COR-L47 (cell line): ENCODE measurements around the gene PDILT.
"Not testable (repeated sequence)": the region's sequence is repeated elsewhere in the genome, so short reads cannot be mapped to it uniquely, and the experiment has no call there.

Experiments
- DNase-seq: peaks from one replicate; lab custom pipeline; 2025; lab: John Stamatoyannopoulos, UW

PDILT gene

DNA sequence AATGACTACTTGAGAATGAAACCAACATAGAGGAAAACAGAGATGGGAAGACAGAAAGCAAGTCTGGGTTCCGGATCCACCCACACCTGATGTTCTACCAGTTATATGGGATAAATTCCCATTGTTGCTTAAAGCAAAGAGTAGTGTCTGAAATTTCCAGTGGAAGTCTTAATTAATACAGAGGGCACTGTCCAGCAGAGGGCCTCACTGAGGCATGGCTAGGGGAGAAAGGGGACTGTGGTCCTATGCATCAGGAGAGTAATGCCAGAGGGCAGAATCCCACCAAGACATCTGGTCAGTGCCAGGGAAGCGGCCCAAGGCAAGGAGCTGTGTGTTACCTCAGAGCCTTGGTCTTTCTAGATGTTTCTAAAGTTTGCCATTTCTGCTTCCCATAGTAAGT lies 44.5 kb downstream of the PDILT start:
- no peak for DNase-seq

DNA sequence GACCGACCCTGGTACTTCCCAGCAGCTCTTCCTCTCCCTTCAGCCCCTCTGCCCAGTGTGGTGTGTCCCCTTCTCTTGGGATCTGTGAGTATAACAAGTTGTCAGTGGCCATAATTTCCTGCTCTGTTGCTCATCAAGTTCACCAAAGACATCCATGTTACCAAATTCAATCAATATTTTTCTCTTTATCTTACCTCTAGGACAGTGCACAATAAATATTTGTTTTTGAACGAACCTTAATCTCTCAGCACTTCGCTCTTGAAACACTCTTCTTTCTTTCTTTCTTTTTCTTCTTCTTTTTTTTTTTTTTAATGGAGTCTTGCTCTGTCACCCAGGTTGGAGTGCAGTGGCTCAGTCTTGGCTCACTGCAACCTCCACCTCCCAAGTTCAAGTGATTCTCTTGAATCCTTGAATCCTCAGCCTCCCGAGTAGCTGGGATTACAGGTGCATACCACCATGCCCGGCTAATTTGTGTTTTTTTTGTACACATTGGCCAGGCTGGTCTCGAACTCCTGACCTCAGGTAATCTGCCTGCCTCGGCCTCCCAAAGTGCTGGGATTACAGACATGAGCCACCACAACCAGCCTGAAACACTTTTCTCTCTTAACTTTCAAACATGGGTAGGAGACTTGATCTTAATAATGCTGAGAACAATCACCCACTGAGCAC lies 49.3 kb downstream of the PDILT start:
- no peak for DNase-seq

DNA sequence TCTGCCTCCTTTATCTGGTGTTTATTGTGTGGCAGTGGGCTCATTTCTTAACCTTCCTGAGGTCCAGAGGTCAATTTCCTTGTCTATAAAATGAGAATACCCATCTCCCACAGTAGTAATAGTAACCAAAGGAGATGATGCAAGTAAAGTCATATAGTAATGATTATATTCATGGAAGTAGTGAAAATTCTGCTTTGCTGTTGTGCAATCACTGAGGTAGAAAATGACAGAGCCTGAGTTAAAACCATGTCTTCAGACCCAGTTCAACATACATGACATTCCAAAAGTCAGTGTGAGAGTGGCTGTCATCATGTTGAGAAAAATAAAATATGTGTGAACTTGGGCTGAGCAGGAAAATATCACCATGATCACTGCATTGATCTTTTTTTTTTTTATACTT lies 51.2 kb downstream of the PDILT start:
- no peak for DNase-seq

DNA sequence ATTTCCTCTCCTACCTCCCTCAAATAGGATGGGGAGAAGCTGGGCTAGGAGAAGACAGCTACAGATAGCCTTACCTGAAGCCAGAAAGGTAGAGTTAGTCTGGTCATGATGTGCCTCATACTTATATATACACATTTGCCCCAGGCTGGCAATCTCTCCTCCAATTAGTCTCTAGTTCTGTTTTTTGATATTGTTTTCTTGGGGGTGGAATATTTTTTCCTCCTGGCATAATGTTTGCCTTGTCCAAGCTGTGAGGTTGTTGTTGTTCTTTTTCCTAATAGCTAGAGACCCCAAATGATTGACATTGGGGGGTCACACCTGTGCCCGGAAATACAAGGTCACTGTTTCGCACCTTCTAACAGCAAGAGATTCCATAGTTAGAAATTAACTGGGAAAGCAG lies 51.9 kb downstream of the PDILT start, which contains the start of gene UMOD:
UMOD (minus strand) TSS at position 101 of the 400 bp plus-strand sequence. CDS start 1,978 bp downstream, outside the sequence.
- DNase-seq: no peak

DNA sequence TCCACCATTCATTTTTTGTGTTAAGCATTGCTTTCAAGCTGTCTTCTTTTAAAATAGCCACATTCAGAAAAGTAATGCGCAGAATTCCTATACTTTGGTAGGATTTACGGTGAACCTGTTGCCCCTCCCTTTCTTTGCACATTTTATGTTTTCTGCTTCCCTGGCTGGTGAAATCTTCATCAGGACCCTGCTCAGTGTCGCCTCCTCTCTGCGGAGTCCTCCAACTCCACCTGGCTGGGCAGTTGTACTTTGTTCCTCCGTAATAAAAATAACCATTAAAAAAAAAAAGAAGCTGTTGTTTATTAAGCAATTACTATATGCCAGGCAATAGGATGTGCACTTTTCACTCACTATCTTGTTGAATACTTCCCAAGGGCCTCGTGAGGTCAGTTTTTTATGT lies 54.9 kb downstream of the PDILT start:
- no peak for DNase-seq

DNA sequence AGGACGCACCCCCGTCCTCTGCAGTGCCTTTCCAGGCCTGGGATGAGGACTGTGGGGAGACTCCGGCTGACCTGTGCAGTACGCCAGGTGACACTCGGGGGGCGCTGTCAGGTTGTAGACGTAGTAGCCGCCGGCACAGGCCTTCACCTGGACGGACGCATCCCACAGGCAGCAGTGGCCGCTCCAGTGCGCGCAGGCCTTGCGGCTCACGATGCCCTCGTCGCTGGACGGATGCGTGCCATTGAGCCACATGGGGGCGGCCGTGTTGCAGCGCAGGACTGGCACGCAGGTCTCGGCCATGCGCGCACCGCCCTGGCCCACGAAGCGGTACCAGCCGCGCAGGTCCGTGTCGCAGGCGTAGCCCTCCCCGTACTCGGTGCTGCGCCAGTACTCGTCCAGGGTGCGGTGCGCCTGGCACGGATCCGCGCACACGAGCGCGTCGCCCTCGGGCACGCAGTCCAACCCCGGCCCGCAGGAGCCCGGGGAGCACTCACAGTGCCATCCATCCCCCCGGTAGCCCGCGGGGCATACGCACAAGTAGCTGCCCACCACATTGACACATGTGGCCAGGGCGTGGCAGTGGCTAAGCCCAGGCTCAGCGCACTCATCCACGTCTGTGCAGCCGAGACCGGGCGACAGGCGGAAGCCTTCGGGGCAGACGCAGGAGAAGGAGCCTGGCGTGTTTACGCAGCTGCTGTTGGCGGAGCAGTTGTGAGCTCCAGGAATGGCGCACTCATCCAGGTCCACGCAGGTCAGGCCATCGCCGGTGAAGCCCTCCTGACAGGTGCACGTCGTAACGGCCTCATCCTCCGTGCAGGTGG lies 56.0 kb downstream of the PDILT start:
- DNase-seq: no peak

DNA sequence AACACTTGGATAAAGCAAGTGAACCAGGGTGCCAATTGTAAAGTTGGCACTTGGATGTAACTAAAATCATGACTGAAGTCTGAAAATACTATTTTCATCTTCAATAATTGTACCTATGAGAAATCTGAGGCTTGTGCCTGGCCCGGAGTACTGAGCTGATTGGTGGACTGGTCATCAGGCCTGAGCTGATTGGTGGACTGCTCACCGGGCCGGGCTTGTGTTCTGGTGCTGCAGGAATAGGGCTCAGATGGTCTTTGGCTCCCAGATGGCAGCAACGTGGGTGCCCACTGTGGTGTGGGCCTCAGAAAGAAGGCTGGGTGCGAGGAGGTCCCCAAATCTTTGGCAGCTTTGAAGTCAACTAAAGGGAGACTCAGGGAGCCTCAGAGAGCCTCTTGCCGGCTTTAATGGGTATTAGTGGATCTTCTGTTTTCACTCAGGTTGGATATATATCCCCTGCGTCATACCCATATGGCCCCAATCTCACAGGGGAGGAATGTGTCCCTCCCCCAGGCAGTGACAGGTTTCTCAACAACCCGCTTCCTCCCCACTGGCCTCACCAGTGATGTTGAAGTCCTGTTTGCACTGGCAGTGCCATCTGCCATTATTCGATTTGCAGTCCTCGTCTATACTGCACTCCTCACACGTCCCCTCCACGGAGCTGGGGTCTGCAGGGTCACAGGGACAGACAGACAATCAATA lies 56.7 kb downstream of the PDILT start:
- no peak for DNase-seq

DNA sequence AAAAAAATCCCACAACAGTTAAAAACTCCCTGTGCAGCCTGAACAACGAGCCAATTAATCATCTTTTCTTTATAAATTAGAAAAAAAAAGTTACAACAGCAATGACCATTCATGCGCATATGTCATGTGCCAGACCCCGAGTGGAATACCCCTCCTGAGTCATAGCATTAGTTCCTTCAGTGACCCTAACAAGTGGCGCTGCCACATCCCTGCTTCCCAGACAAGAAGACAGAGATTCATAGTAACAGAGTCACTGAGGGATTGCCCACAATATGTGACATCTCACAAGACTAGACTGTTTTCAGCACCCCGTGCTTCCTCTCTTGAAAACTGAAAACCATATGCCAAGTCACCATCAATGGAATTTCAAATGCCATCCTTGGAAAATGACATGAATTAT lies 59.9 kb downstream of the PDILT start:
- no peak for DNase-seq

DNA sequence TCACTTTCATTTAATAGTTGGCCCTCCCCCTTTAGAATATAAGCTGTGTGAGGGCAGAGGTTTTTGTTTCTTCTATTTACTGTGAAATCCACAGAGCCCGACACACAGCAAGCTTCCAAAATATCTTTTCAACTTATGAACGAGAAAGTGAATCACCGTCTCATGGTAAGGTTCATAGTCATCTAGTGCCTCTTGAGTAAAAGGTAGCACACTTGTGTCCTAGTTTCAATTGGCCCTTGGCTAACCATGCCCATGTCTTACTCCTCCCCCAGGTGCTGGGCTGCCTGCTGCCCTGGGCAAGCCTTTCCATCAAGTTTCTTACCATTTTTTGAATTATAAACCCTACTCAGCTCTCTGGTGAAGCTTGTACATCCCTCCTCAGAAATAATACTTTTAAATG lies 64.8 kb downstream of the PDILT start:
- DNase-seq: no peak

DNA sequence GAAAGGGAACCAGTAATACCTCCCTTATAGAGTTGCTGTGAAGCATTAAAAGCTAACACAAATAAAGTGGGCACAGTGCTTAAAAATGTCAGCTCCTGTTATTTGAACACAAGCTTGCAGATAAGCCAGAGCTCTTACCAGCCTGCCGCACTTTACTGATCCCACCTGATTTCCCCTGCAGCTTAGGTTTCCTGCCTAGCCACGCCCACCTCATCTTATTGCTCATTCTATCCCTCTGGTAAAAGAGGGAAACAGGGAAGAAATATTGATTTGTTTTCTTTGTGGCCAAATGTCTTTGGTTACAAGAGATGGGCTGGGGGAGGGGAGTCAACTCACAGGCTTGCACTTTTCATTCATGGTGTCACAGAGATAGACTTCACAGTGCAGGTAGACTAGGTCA lies 67.6 kb downstream of the PDILT start:
- no peak for DNase-seq

DNA sequence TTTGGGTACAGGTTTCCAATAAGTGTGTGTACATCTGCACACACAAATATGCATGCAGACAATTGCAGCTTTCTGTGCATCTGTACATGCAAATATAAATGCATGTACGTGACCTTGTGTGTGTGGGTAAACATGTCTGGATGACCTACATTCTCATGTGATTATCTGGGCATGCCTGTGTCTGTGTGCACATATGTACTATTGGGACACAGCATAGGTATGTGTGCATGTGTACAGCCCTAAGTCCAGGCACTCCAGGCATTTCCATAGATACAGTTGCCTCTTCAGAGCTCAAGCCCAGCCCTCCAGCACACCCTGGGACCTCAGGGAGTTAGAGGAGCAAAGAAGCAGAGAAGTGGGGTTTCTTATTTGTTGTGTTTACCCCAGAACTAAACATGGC lies 70.1 kb downstream of the PDILT start:
- DNase-seq: no peak

DNA sequence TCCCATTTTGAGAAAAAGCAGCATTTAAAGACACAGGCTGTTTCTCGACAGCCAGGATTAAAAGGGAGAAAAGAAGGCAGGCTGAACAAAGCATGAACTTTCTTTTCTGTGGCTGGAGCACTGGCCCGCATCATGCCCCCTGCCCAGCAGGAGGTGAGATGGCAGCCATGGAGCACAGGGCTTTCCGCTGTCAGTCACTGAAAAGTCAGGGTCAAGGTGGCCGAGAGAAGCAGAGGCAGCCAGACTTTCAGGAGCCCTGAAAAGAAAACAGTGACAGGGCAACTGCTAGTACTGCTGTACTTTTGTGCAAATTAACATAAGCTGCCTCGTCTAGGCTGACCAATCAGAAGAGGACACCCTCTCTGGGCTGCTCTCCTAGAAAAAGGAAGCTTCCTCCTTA lies 71.4 kb downstream of the PDILT start:
- no peak for DNase-seq

DNA sequence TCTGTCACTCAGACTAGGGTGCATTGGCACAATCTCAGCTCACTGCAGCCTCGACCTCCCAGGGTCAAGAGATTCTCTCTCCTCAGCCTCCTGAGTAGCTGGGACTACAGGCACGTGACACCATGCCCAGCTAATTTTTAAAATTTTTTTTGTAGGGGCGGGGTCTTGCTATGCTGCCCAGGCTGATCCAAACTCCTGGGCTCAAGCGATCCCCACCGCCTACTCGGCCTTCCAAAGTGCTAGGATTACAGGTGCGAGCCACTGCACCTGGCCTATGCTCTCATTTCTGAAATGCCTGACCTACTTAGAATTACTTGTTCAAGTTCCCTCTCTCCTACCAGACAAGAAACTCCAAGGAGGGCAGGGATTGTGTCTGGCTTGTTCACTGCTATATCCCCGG lies 72.1 kb downstream of the PDILT start:
- DNase-seq: no peak

DNA sequence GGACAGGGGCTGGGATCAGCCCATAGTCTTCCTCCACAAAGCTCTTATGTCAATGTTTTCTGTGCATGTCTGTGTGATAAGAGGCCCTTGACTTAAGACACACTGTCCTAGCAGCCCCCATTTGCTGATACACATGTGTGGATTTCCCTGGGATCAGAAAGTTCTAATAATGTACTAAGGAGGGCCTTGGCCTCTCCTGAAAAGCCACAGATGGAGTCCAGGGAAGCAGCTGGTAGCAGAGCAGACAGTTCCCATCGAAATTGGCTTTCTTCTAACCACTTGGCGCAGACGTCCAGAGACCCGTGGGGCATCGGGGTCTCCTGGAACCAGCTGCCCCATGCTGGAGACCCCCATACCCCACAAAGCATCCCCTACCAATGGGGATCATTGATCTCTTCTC lies 72.9 kb downstream of the PDILT start:
- no peak for DNase-seq

DNA sequence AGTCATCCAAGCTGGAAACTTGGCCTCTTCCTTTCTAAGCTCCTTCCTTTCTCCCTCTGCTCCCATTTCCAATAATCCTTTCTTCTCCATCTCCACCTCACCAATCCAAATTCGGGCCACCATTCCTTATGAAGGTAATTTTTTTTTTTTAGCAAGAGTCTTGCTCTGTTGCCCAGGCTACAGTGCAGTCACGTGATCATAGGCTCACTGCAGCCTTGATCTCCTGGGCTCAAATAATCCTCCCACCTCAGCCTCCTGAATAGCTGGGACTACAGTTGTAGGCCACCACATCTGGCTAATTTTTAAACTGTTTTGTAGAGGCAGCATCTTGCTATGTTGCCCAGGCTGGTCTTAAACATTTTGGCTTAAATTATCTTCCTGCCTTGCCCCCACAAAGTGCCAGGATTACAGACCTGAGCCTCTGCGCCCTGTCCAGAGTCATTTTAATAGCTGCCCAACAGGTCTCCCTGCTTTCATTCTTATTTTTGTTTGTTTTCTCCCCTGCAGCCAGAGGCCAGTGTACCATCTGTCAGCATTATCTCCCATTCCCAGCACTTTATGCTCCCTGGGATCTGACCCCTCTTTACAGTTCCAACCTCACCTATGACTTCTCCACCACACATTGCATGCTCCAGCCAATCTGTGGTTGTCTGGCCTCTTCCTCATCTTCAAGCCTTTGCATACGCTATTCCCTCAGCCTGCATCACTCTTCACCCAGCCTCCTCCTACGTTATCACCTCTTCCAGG lies 75.0 kb downstream of the PDILT start:
- DNase-seq: no peak

DNA sequence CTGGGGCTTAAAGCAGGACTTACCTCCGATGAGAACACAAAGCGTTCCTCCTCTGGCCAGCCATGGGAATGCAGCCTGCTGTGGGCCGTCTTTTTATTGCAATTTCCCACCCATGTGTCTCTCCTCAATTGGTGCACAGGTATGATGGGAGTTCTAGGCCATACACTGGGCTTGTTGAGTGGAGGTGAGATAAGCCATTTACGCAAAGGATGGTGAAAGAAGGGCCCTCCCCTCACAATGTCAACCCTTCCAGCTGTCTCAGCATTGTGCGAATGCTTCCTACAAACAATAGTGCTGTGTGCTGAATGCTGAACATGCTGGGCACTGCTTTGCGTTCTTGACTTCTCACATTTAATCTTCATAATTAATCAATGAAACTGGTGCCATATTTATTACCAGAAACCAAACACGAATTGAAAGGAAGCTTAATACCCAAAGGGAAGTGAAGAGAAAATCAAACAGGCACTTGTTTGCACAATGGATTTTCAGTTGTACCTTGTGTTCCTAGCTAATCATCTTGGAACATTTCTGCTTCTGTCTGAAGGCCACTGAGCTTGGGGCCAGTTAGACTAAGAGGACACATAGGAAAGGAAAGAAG lies 77.0 kb downstream of the PDILT start, which contains the start of gene GP2:
GP2 (minus strand) TSS at position 70 of the 598 bp plus-strand sequence. CDS start 1,082 bp downstream, outside the sequence.
- DNase-seq: no peak

DNA sequence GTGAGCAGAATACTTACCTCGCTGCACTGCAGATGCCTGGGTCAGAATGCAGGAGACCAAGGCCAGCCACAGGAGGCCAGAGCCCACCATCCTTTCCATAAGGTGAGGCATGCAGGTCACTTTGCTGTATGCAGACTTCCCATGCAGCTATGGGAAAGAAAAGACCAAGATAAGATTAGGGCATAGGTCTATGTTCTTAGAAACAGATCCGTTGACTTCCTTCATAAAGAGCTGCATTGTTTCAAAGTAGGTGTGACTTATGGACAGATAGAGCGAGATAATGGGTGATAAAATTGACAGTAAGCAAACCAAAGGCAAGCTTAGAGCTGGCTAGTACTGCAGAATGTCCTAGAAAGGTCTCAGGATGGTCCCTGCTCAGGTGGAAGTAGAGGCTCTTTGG lies 78.2 kb downstream of the PDILT start:
- DNase-seq: no peak

DNA sequence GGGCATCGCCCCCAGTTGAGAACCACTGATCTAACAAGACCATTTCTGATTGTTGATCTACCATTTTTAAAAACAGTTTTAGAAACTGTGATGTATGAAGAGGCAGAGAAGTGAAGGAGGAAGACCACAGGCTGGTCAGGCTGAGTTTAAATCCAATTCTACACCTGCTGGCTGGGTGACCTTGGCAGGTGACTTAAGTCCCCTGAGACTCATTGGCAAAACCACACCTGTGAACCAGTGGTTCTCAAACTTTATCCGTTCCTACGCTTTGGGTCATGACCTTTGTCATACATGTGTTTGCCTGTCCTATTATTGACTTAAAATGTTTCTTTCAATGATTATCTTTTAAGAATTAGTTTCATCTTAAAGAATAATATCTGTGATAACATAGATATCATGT lies 79.5 kb downstream of the PDILT start:
- no peak for DNase-seq

DNA sequence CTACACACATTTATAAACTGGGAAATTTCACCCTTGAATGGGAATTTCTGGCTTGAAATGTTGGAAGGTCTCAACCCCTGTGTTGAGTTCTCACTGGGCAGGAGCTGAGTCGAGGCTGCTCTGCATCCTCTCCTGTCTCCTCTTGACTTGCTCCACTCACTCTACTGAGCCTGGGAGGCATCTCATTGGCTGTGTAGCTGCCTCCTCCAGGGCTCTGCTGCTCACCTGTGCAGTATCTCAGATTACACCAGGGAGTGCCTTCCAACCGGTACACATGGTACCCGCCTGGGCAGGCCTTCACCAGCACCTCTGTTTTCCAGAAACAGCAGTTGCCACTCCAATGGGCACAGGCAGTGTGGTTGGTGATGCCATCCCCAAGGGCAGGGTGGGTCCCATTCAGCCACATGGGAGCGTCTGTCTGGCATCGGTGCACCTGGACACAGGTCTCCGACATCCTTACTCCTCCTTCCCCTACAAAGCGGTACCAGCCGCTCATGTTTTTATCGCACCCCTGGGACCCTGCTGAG lies 80.9 kb downstream of the PDILT start:
- no peak for DNase-seq

DNA sequence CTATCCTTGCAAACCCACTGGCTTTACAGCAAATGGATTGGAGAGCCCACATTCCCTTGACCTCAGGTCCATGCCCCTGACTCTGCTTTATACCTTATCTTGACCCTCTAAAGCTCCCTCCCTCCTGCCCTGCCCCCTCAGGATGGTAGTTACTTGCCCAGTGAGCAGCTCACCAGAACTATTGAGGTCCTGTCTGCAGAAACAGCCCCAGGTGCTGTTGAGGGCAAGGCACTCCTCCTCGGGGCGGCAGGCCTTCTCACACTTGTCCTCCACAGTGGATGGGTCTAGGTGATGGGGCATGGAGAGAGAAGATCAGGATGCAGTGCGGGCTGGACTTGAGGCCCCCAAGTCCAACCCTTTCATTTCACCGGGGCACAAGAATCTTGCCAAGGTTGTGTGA lies 81.8 kb downstream of the PDILT start:
- DNase-seq: no peak

DNA sequence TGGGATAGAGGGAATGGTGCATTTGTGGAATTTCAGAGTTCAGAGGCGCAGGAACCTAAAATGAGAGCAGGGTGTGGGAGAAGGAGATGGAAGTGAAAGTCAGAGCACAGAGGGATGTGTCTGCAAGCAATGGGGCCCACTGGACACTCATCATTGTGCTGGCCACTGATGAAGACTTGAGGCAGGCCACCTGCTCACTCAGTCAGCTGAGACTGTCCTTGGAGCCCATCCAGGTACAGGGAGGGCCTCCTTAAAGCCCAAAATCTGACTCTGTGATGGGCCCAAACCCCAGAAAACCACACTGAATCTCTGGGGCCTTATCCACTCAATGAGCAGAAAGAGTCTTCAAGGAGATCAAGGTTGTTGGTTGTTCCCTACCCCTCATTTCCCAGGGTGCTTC lies 82.9 kb downstream of the PDILT start:
- no peak for DNase-seq

DNA sequence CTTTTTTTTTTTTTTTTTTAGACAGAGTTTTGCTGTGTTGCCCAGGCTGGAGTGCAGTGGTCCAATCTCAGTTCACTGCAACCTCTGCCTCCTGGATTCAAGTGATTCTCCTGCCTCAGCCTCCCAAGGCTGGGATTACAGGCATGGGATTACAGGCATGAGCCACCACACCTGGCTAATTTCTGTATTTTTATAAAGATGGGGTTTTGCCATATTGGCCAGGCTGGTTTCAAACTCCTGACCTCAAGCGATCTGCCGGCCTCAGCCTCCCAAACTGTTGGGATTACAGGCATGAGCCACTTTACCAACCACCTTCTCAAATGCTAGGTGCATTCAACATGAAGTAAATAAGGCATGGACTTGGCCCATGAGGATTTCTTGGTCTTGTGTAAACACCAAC lies 83.5 kb downstream of the PDILT start:
- DNase-seq: not testable (repeated sequence)
